GM18499 (cell line): ENCODE results near the gene DLGAP1.
"Not testable (repeated sequence)": the region's sequence is repeated elsewhere in the genome, so short reads cannot be mapped to it uniquely, and the experiment has no call there.

Experiments used
- ATAC-seq: cut with Tn5 transposase; IDR thresholded peaks from one replicate; pipeline ENCODE4 v1.9.1; 2021; ENCODE audit warnings: moderate number of reproducible peaks; ENCODE audit not compliant: insufficient read depth, unreplicated experiment

The DLGAP1 gene

GRCh38 chr18:4106407-4107033, 348.6 kb downstream of the DLGAP1 start:
- peak; percentile 62 for ATAC-seq

DNA sequence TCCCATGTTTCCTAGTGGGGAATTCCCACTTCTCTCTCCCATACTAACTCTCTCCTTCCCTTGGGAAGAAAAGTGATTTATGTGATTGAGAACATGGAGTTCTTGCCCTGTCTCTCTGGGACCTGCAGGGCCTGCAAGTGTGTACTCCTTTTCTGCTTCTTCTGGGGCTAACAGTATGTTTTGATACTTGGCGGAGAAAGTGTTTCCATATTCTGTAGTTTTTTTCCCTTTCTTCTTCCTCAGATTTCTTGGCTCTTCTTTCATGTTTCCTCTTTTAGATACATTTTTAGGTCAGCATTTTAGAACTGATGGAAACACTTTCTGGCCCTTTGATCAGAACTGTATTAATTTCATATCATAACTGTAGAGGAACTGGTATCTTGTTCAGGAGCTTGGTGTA, 352.2 kb downstream of the DLGAP1 start:
- ATAC-seq, result no peak

DNA sequence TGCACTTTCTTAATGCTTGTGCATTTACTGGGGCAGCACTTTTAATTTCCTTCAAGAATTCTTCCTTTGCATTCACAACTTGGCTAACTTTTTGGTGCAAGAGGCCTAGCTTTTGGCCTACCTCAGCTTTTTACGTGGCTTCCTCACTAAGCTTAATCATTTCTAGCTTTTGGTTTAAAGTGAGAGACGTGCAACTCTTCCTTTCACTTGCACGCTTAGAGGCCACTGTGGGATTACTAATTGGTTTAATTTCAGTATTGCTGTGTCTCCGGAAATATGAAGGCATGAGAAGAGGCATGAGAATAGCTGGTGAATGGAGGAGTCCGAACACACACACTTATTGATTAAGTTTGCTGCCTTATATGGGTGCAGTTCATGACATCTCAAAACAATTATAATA, 354.1 kb downstream of the DLGAP1 start:
- no peak for ATAC-seq

GRCh38 chr18:4096486-4096885, 358.6 kb downstream of the DLGAP1 start:
- ATAC-seq, result no peak

- no peak for ATAC-seq
Measured at GRCh38 chr18:4093676-4094075, 361.4 kb downstream of the DLGAP1 start.

DNA sequence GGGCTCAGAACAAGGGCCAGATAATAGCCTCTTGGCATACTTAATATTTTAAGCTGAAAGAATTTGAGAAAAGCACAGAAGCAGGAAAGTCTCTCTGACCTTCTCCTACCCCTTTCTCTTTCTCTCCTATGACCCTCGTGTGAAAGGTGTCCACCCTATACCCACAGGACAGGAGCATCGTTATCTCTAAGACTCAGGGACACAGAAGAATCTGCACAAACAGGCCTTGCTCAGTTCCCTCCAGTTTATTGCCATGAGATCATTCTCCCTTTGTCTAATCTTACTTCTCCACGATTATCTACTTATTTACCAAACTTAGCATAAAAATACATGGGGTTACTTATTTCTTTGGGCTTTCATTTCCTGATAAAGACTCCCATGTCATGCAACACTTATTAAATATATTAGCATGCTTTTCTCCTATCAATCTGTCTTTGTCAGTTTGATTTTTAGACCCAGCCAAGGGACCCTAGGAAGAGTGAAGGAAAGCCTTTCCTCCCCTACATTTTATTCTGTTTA, 370.7 kb downstream of the DLGAP1 start:
- no peak for ATAC-seq

DNA sequence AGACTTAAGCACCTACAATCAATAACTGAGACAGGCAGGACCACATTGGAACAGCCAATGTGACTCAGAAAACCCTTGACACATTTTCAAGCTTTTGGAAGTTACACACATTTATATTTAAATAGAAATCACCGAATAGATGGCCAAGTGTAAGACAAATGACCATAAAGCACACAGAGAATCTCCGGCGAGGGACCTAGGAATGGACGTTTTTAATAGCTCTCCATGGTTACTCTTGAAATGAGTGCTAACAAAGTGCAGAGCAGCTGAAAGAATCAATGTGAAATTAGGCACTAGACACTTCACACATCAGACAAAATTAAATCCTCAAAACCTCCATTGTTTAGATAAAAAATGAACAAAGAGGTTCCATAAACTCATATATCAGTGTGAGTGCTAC, 376.9 kb downstream of the DLGAP1 start:
- no peak for ATAC-seq

DNA sequence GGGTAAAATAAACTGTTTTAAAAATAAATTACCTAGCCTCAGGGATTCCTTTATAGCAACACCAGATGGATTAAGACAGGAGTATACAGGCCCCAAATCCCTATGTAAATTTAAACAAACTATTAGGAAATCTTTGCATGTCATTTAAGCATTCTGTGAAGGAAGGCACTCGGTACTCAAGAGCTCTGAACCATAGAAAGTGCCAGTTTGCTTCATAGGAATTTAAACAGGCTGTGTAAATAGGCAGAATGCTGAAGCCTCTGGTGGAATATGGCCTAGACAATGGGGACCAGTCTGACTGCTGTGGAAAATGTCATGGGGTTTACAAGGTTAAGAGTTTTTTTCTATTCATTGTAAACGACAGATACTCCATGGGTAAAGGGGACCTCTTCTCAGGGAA, 377.4 kb downstream of the DLGAP1 start:
- no peak for ATAC-seq

DNA sequence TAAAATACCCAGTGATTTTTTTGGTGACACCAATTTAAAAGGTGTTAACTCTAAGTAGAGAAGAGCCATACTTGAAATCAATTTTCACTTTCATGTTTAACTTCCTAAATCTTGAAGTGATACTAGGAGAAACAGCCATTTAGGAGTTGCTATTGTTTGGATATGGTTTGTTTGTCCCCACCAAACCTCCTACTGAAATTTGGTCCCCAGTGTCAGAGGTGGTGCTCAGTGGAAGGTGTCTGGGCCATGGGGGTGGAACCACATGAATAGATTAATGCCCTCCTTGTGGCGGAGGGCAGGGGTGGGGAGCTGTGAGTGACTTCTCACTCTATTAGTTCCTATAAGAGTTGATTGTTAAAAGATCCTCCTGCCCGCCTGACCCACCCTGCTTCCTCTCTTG, 377.9 kb downstream of the DLGAP1 start:
- ATAC-seq, result no peak

- ATAC-seq, result no peak
Measured at GRCh38 chr18:4074647-4075046, 380.5 kb downstream of the DLGAP1 start.

- no peak for ATAC-seq
Measured at GRCh38 chr18:4069183-4069582, 385.9 kb downstream of the DLGAP1 start.

DNA sequence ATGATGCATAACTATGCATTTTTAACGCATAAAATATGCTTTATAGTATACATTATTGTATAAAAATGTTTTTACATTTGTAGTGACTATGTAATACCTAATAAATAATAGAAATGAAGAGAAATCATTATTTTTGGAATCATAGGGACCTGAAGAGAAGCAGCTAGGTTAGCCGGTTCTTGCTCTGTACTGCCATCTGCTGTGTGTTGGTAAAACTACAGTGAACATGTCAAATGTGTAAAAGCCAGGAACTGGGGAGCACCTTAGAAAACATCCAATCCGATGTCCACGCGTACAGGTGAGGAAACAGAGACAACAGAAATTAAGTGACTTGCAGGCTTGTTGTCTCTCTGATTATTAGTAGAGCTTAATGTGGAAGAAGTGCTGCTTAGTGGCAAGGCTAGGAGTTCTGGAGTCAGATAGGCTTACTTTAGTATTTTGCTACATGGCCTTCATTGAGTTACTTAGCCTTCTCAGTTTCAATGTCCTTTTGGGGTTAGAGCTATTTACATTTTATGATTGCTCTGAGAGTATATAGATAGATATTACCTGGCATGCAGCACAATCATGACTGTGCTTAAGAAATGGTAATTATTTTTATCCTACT, 386.5 kb downstream of the DLGAP1 start:
- ATAC-seq, result no peak

DNA sequence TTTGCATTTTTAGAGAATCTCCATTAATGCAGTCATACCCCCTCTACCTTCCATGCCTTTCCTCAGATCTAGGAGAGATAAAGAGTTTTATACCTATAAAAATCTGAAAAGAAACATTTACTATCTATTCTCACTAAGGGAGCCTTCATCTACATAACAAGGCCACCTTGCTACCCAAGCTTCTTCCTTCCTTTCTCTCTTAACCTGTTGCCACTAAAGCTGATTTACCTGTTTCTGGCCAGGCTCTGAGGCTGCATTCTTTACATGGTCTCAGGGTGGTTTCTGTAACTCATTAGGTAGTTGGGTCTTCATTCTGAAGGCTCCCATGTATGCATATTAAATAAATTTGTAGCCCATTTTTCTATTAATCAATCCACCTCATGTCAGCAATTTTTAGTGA, 391.6 kb downstream of the DLGAP1 start:
- no peak for ATAC-seq

GRCh38 chr18:4060427-4061281, 394.5 kb downstream of the DLGAP1 start:
- no peak for ATAC-seq

DNA sequence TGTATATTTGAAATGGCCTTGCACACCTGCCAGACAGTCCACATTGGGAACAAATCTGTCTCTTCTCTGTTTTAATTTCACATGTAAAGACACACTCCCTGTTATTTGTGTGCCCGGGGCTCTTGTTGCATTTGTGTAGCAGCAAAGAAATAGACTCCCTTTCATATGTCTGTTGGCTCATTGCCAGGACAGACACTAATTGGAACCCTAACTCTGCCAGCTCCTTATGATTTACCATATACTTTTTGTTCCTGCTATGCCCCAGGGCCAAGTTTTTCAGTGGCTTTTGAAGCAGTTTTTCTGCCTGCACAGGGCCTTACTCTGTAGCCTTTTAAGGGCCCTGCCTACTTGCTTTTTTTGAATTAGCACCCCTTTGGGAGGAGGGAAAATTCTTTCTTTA, 396.9 kb downstream of the DLGAP1 start:
- no peak for ATAC-seq

- ATAC-seq, result no peak
Measured at GRCh38 chr18:4040391-4041092, 414.6 kb downstream of the DLGAP1 start.

- ATAC-seq, result no peak
Measured at GRCh38 chr18:4035521-4035920, 419.6 kb downstream of the DLGAP1 start.

GRCh38 chr18:4034815-4035214, 420.3 kb downstream of the DLGAP1 start:
- not testable (repeated sequence) for ATAC-seq

GRCh38 chr18:4026542-4026941, 428.6 kb downstream of the DLGAP1 start:
- no peak for ATAC-seq

DNA sequence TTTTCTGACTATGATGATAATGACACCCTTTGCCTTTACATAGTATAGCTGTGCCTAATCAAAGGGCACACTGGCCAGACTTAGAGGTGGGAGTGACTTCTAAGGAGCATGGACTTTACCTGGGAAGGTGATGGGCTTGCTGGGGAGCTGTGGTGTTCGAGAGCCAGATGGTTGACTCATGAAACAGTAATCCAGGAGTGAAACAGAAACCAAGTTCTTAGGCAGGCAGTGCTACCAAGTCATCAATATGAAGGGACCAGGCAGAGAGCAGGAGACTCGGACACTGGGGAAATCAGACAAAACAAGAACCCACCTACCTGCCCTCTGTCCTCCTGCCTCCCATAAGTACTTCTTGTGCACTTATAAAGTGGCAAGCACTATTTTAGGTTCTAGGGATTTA, 430.4 kb downstream of the DLGAP1 start:
- no peak for ATAC-seq

- not testable (repeated sequence) for ATAC-seq
Measured at GRCh38 chr18:4022749-4023148, 432.4 kb downstream of the DLGAP1 start.
